GM18517 (cell line): ENCODE results near the gene SIPA1L3.
"Not testable (repeated sequence)": the region's sequence is repeated elsewhere in the genome, so short reads cannot be mapped to it uniquely, and the experiment has no call there.

Source experiments
- ATAC-seq: cut with Tn5 transposase; IDR thresholded peaks from one replicate; pipeline ENCODE4 v1.9.1; 2021; ENCODE audit warnings: mild to moderate bottlenecking, moderate library complexity; ENCODE audit not compliant: unreplicated experiment

SIPA1L3 gene

GRCh38 chr19:38017401-38018151 lies 110.6 kb downstream of the SIPA1L3 start:
- no peak for ATAC-seq

- ATAC-seq = no peak
These were observed 111.8 kb downstream of the SIPA1L3 start for GRCh38 chr19:38018694-38019395.

GRCh38 chr19:38019396-38019724 lies 112.4 kb downstream of the SIPA1L3 start:
- no peak for ATAC-seq

GRCh38 chr19:38020311-38020710 lies 113.3 kb downstream of the SIPA1L3 start:
- no peak for ATAC-seq

- no peak for ATAC-seq
These were observed 114.3 kb downstream of the SIPA1L3 start for GRCh38 chr19:38021352-38021751.

- ATAC-seq = no peak
These were observed 116.0 kb downstream of the SIPA1L3 start for GRCh38 chr19:38022791-38023670.

- no peak for ATAC-seq
These were observed 116.9 kb downstream of the SIPA1L3 start for GRCh38 chr19:38023671-38024541.

GRCh38 chr19:38024992-38025908 lies 118.2 kb downstream of the SIPA1L3 start:
- no peak for ATAC-seq

GRCh38 chr19:38025909-38026307 lies 118.9 kb downstream of the SIPA1L3 start:
- ATAC-seq = no peak

GRCh38 chr19:38028913-38029510 lies 122.0 kb downstream of the SIPA1L3 start:
- ATAC-seq = no peak

GRCh38 chr19:38030001-38030400 lies 123.0 kb downstream of the SIPA1L3 start:
- not testable (repeated sequence) for ATAC-seq

- ATAC-seq = no peak
These were observed 123.8 kb downstream of the SIPA1L3 start for GRCh38 chr19:38030686-38031422.

- no peak for ATAC-seq
These were observed 124.4 kb downstream of the SIPA1L3 start for GRCh38 chr19:38031423-38031770.

GRCh38 chr19:38032151-38032550 lies 125.1 kb downstream of the SIPA1L3 start:
- no peak for ATAC-seq

GRCh38 chr19:38032951-38033350 lies 125.9 kb downstream of the SIPA1L3 start:
- ATAC-seq = no peak

- peak; percentile 64 for ATAC-seq
These were observed 126.9 kb downstream of the SIPA1L3 start for GRCh38 chr19:38033658-38034491.

- no peak for ATAC-seq
These were observed 127.5 kb downstream of the SIPA1L3 start for GRCh38 chr19:38034492-38034860.
